ENCODE results near the gene TIMM17A.

The TIMM17A gene

DNA sequence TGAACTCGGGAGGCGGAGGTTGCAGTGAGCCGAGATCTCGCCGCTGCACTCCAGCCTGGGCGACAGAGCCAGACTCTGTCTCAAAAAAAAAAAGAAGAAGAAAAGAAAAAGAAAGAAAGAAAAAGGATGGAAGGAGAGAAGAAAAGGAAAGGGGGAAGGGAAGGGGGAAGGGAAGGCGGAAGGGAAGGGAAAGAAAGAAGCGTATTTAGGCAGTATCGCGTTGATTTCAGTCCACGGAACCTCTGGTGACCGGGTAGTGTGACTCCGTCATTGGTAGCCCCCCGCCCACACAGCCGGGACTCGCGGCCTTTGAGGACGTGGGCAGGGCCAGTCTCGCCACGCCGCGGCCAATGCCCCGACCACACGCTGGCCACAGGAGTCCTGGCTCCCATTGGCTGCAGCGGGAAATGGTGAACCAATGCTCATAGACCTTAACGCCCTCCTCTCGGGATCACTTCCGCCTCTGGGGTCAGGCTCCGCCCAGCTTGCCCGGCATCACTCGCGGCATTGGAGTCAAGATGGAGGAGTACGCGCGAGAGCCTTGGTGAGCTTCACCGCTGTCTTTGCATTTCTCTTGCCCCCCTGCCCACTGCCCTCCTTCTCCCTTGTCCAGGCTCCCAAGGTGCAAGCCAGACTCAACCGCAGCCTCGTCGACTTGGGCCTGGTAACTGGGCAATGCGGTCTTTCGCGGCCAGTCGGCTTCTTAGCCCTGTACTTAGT lies at the start of gene TIMM17A:
Gene TIMM17A, plus strand, starts transcription at position 495 of the 720 bp plus-strand sequence. Its CDS starts 24 bp downstream, at position 519.
- peak within 1 kb of the TSS; percentile 94 for H3K4me3 ChIP-seq (ENCODE audit: control insufficient read depth, low read depth, low read length)
- TF ChIP-seq CTCF (IDR thresholded peaks at IDR 0.05; ENCODE audit: control insufficient read depth, insufficient read depth, low read depth, low read length, missing control alignments), result no peak
- DNase-seq (ENCODE audit: low read depth), result peak; percentile 92

DNA sequence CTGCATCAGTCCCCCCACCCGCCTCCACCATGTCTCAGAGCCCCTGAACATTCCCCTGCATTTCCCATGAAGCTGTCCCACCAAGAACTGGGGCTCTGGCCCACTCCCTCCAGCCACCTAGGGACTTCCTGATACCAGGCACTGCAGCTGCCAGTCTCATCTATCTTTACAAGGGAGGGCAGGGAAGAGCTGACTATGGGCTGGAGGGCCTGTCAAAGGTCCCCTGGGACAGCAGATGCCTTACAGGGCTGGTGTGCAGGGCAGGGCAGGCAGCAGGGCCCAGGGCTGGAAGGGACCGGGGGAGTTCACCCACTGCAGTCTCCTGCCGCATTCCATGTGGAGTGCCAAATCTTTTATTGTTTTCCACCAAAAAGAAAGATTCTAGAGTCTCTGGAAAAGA lies 49.0 kb upstream of the TIMM17A start:
- no peak for DNase-seq (ENCODE audit: low read depth)
- no peak overlapping the region for H3K4me3 ChIP-seq (ENCODE audit: control insufficient read depth, low read depth, low read length)
- no peak for TF ChIP-seq CTCF (IDR thresholded peaks at IDR 0.05; ENCODE audit: control insufficient read depth, insufficient read depth, low read depth, low read length, missing control alignments)

- no peak for DNase-seq (ENCODE audit: low read depth)
- no peak overlapping the region for H3K4me3 ChIP-seq (ENCODE audit: control insufficient read depth, low read depth, low read length)
- no peak for TF ChIP-seq CTCF (IDR thresholded peaks at IDR 0.05; ENCODE audit: control insufficient read depth, insufficient read depth, low read depth, low read length, missing control alignments)
Observed at GRCh38 chr1:201907621-201908020, 47.7 kb upstream of the TIMM17A start.

- no peak for DNase-seq (ENCODE audit: low read depth)
- TF ChIP-seq CTCF (IDR thresholded peaks at IDR 0.05; ENCODE audit: control insufficient read depth, insufficient read depth, low read depth, low read length, missing control alignments), result no peak
- H3K4me3 ChIP-seq (ENCODE audit: control insufficient read depth, low read depth, low read length), result no peak overlapping the region
Observed at GRCh38 chr1:201911826-201912571, 43.3 kb upstream of the TIMM17A start.

DNA sequence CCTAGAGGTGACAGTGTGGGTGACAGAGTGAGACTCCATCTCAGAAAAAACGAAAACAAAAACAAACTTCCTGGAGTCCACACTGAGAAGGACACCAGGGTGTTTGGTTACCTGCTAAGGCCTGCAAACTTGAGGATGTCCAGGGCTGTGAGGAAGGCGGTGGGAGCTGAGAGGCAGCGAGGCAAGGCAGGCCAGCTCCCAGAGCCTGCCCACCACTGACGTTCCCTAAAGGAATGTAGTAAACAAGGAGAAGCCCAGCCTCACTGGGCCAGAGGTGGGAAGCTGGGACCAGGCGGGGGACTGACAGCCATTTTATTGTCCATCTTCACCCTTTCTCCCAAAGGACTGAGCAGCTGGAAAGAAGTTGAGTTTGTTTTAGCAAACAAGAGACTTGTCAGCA lies 42.5 kb upstream of the TIMM17A start:
- no peak overlapping the region for H3K4me3 ChIP-seq (ENCODE audit: control insufficient read depth, low read depth, low read length)
- DNase-seq (ENCODE audit: low read depth), result no peak
- TF ChIP-seq CTCF (IDR thresholded peaks at IDR 0.05; ENCODE audit: control insufficient read depth, insufficient read depth, low read depth, low read length, missing control alignments), result no peak

DNA sequence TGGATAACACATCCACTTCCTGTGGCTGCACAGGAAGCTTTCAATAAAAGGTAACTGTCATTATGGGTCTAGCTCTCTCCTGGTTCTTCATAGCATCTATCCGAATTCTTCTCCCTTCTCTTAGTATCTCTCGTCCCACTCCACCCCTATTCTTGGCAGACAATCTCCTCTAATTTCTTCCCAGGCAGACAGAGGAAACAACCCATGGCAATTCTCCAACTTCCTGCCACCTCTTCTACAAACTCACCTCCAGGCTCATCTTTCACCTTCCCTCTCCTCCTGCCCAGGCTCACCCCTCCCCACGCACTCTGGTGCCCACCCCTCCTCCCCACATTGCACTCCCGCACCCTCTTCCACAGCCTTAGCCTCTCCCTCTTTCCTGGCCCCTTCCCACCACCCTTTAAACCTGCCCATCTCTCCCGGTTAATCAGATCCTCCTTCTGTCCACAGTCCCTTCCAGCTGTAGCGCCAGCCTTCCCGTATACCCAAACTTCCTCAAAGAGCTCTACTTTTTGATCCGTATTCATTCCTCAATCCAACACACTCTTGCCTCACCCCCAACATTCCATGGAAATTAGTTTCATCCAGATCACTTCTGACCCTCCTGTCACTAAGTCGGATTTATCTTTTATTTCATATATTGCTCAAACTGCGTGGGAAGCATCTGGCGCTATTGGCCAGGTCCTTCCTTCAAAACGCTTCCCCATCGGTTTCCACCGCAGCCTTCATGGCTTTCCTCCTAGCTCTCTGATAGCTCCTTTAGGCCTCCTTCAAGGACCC lies 40.7 kb upstream of the TIMM17A start:
- no peak for DNase-seq (ENCODE audit: low read depth)
- no peak overlapping the region for H3K4me3 ChIP-seq (ENCODE audit: control insufficient read depth, low read depth, low read length)
- TF ChIP-seq CTCF (IDR thresholded peaks at IDR 0.05; ENCODE audit: control insufficient read depth, insufficient read depth, low read depth, low read length, missing control alignments), result no peak
